ENCODE results near the gene GLOD5. TPM values are rescaled to one million over a fixed set of nuclear protein-coding genes. Genes with fewer than 3 reads are reported as not detected.

The GLOD5 gene
- total RNA-seq, 2 donors from 2014 or later: not detected

GRCh38 chrX:48789366-48790220 is 28.0 kb downstream of the GLOD5 start:
- intact Hi-C loops (cut with DNase I): no loop called here
- peak; percentile 24 for DNase-seq (ENCODE audit: low spot score)

- DNase-seq (ENCODE audit: low spot score): no peak
- intact Hi-C loops (cut with DNase I): no loop called here
Observed at GRCh38 chrX:48790477-48790876, 28.9 kb downstream of the GLOD5 start.

GRCh38 chrX:48791063-48791820 is 29.7 kb downstream of the GLOD5 start:
- no peak for DNase-seq (ENCODE audit: low spot score)
- intact Hi-C loops (cut with DNase I): no loop called here

DNA sequence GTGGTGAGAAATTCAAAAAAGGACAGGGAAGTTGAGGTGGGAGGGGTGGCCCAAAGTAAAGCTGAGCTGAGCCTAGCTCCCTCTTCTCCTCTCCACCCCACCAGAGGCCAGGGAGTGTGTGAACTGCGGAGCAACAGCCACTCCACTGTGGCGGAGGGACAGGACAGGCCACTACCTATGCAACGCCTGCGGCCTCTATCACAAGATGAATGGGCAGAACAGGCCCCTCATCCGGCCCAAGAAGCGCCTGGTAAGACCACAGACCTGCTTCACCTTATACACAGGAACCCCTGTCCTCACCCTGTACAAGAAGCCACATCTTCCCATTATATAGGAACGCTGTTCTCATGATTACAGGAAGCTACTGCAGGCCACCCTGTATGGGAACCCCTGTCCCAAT is 30.7 kb downstream of the GLOD5 start:
- intact Hi-C loops (cut with DNase I): no loop called here
- DNase-seq (ENCODE audit: low spot score): no peak

GRCh38 chrX:48793935-48794334 is 32.4 kb downstream of the GLOD5 start:
- intact Hi-C loops (cut with DNase I): no loop called here
- DNase-seq (ENCODE audit: low spot score): no peak

DNA sequence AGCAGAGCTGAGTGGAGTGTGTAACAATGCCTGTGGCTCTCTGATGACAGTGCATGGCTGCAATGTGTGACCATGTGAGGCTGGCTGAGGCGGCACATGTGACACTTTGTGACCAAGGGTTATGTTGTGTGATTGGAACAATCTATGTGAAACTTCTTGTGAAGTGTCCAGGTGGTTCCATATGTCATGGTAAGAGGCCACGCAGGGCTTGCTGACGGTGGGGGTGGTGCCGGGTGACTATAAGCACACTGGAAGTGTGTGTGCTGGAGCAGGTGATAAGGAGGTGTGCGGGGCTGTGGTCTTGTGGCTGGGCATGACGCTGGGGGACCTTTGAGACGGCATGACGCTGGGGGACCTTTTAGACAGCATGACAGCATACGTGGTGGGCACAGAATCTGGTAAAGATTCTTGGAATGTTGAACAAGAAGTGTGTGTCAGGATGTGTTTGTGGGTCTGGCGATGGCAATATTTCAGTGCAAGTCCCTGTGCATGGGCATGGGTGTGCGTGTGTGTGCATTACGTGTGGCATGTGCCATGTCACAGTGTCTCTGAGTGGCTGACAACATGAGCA is 32.9 kb downstream of the GLOD5 start:
- no peak for DNase-seq (ENCODE audit: low spot score)
- intact Hi-C loops (cut with DNase I): no loop called here

DNA sequence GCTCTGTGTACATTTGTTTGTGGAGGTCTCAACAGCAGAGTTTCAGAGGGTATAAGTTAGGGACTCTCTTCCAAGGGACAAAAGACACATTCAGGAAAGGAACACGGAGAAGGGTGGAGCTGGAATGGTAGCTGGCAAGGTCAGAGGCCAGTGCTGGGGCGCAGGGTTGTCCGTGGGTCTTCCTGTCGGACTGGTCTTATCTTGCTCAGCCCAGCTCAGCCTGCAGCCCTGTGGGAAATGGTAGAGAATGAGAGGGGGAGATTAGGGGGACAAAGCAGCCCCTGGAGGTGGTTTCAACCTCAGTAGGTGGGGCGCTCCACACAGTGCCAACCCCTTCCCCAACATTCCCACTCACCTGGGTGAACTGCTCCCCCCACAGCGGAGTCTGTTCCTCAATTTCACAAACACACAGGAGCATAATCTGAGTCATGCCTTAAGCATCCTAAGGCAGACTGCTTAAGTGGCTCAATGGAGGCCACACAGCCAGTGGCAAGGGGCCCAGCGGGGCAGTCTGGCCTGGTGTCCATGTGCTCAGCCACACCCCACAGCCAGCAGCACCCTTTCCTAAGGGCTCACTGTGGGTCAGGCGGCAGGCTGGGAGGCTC is 33.5 kb downstream of the GLOD5 start:
- DNase-seq (ENCODE audit: low spot score): no peak
- intact Hi-C loops (cut with DNase I): no loop called here

- DNase-seq (ENCODE audit: low spot score): no peak
- intact Hi-C loops (cut with DNase I): no loop called here
Observed at GRCh38 chrX:48798318-48798717, 36.8 kb downstream of the GLOD5 start.

- intact Hi-C loops (cut with DNase I): no loop called here
- no peak for DNase-seq (ENCODE audit: low spot score)
Observed at GRCh38 chrX:48800574-48801279, 39.2 kb downstream of the GLOD5 start.

DNA sequence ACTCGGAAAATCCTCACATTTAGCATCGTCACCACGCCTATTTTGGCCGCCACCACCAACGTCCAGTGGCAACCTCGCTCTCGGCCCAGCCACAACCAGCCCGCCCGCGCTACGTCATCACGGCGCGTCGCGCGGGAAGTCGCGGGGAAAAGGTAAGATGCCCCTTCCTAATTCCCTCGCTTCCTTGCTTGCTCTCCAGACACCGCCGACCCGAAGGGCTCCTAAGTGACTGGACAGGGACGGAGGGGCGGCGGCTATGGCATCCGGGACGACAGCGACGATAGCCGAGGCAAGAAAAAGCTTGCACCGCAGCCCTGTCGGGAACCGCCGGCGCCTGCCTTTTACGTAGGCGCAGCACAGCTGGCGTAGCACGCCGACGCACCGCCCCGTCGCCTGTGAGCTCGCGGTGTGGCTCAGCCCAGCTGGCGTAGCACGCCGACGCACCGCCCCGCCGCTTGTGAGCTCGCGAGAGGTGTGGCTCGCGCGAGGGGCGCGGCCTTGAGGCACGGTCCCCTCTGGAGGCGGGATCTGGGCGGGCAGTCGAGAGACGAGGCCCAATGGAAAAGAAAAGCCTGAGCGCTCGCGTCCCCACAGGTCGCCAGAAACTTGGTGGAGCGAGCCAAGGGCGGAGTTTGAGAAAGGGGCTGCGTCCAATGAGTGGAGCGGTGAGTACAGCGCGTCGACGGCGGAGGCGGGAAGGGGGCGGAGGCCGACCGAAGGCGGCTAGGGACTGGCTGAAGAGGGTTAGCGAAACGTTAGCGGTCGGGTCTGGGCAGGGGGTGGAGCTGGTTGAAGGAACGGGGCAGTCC is 39.9 kb downstream of the GLOD5 start, which contains the start of gene HDAC6:
HDAC6 (plus strand) TSS at position 788 of the 809 bp plus-strand sequence. CDS start 626 bp downstream, outside the sequence.
- intact Hi-C loops (cut with DNase I): no loop called here
- DNase-seq (ENCODE audit: low spot score): peak; percentile 99

DNA sequence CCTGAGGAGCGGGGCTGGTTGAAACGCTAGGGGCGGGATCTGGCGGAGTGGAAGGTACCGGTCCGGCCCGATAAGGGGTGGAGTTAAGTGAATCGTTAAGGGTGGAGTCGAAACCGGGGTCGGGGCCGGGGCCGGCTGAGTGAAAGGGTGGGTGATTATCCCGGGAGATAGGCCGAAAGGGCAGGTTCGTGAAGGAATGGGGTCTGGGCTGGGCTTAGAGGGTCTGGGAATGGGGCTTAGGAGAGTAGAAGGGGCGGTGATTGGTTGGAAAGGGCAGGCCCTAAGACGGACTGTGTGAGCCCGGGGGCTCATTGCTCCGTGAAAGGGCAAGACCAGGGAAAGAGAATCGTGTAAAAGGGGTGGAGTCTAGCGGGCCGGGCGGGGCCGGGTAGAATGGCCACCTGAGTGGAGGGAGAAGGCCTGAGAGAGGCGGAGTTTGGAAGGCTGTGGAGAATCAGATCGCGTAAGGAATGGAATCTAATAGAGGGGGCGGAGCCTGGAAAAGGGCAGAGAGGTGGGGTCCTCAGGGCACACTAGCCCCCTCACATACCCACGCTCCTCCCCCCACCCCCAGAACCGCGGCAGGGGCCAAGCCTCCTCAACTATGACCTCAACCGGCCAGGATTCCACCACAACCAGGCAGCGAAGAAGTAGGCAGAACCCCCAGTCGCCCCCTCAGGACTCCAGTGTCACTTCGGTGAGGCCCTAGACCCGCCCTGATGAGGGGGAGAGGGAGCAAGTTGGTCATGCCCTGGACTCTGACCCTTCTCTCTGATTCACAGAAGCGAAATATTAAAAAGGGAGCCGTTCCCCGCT is 40.8 kb downstream of the GLOD5 start:
- peak; percentile 95 for DNase-seq (ENCODE audit: low spot score)
- intact Hi-C loops (cut with DNase I): no loop called here

GRCh38 chrX:48802905-48803200 is 41.3 kb downstream of the GLOD5 start:
- DNase-seq (ENCODE audit: low spot score): no peak
- intact Hi-C loops (cut with DNase I): no loop called here

DNA sequence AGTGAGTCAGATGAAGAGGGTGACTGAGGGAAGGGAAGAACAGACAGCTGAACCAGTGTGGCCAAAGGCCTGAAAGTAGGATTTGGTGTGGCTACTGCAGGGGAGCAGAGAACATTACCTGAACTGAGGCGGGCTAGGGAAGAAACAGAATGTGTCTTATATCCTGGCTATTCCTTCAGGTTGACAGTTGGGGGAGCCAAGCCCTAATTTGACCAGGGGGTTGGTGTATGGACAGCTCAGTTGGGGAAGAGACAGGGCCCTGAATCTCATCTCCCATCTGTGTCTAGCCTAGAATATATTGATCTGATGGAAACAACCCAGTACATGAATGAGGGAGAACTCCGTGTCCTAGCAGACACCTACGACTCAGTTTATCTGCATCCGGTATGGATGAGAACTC is 44.5 kb downstream of the GLOD5 start:
- intact Hi-C loops (cut with DNase I): no loop called here
- no peak for DNase-seq (ENCODE audit: low spot score)

- intact Hi-C loops (cut with DNase I): no loop called here
- DNase-seq (ENCODE audit: low spot score): no peak
Observed at GRCh38 chrX:48813644-48814043, 52.1 kb downstream of the GLOD5 start.

DNA sequence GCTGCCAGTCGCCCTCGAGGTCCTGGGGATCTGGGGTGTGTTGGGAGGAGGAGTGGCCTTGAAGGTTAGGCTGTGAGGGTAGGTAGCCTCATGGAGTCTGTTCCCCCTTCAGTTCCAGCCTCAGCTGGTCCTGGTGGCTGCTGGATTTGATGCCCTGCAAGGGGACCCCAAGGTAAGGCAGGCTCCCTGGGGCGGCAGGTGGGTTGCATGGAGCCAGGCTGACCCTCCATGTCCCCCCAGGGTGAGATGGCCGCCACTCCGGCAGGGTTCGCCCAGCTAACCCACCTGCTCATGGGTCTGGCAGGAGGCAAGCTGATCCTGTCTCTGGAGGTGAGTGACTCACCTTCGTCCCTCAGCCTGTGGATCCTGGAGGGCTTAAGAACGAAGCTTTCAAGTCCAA is 53.2 kb downstream of the GLOD5 start:
- intact Hi-C loops (cut with DNase I): no loop called here
- DNase-seq (ENCODE audit: low spot score): no peak

DNA sequence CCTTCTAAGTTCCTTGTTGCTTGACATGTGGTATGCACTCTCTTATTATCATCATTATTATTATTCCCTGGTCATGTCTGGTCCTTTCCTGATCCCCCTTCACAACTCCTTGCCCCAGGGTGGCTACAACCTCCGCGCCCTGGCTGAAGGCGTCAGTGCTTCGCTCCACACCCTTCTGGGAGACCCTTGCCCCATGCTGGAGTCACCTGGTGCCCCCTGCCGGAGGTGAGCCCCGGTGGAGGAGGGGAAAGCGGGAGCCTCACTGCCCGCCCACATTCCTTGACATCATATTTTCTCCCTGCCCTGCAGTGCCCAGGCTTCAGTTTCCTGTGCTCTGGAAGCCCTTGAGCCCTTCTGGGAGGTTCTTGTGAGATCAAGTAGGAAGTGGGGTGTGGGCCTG is 53.7 kb downstream of the GLOD5 start:
- DNase-seq (ENCODE audit: low spot score): no peak
- intact Hi-C loops (cut with DNase I): no loop called here

GRCh38 chrX:48816014-48816810 is 54.7 kb downstream of the GLOD5 start:
- no peak for DNase-seq (ENCODE audit: low spot score)
- intact Hi-C loops (cut with DNase I): no loop called here

All from posterior vena cava (tissue), 2 donors.